ENCODE data around the gene RARRES1.

The RARRES1 gene

GRCh38 chr3:158683230-158683962, 48.9 kb downstream of the RARRES1 start:
- peak; percentile 44 for DNase-seq

DNA sequence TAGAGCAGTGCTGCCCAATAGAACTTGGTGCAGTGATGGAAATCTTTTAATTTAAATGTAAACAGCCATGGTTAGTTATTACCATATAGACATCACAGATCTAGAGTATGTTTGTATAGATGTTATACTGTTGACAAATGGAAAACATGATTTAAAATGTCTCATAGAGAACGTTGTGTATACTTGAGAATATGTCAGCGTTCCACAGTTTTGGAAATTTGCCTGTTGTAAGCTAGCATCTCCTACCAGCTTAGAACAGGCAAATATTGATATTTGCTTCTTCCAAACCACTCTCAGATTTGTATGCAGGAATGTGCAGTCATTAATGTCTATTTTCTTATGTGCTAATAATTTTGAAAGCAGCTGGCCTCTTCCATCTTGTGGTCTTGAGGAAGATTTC, 51.4 kb downstream of the RARRES1 start:
- DNase-seq, result no peak

DNA sequence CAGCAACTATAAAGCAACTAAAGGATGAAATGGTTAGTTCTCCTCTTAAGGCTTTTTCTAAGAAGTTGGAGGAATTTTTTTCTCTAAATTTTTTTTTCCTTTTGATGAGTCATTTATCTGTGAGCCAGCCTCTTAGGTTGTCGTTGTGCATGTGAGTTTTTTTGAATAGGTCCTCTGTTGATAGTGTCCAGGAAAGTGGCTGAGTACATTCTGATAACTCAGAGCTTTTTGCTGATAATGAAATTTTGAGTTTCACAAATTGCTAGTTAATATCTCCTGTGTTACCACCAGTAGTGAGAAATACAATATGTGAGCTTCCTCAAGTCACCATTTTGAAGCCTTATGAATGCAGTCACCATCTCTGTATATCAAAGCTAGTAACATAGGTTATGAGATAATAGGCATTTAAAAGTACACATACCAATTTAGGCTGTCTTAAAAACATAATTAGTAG, 52.7 kb downstream of the RARRES1 start:
- no peak for DNase-seq

GRCh38 chr3:158678687-158679086, 53.6 kb downstream of the RARRES1 start:
- DNase-seq, result no peak

DNA sequence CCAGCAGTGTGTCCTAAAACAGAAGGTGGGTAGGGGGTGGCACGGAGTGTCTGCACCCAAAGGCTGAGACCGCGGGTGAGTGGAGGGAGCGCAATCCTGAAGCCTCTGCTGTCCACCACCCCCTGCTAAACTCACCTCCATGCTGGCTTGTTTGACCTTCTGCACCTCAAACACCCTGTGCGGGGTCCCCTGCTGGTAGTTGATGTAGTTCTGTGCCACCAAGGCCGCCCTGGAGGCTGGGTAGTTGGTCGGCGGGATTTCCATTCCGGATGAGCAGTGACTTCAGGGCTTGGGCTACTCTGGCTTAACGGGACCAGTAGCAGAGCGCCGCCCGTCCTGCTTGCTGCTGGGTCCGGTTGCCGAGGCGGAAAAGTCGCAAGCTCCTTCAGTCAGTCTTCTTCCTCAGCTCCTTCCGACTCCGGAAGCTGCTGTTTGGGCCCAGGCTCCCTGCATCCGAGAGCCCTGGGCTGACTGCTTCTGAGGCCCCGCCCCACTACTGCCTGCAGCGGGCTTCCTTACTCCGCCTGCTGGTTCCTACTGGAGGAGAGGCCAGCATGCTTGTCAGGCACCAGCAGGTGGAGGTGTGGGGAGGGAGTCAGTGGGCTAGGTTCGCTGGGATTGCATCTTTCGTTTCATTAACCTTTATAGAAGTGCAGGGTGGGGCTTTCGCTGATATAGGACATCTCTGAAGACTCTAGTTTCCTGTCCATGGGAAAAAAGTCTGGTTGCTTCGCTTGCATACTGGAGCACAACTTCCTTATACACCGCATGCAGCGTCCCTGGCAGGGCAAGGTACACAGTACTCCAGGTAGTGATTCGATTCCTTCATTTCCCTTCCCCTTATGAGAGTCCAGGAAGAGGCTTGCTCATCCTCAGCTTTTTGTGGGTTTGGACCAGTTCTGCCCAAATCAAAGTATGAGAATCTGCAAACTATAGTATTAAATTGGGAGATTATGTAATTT, 59.8 kb downstream of the RARRES1 start, which contains the start of gene LXN:
LXN (minus strand) TSS at position 434 of the 962 bp plus-strand sequence; CDS start at position 264, 170 bp downstream.
- DNase-seq, result peak; percentile 91

DNA sequence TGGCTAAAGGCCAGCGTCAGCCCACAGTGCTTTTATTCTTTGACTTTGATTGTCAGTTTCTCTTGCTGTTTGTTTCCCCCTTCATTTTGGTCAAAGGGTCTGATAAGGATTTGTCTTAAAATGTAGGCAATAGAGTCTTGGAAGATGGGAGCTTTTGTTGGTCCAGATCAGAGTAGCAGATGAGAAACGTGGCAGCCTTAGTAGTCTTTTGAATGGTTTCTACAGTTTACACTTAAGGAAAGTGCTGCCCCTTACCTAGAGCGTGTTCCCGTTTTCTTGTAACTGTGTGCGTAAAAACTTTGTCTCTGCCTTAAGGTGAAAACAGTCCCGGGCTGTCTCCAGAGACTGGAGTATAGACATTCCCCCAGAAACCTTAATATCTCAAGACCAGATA, 60.4 kb downstream of the RARRES1 start:
- no peak for DNase-seq

- no peak for DNase-seq
Observed at GRCh38 chr3:158668506-158668905, 63.8 kb downstream of the RARRES1 start.

DNA sequence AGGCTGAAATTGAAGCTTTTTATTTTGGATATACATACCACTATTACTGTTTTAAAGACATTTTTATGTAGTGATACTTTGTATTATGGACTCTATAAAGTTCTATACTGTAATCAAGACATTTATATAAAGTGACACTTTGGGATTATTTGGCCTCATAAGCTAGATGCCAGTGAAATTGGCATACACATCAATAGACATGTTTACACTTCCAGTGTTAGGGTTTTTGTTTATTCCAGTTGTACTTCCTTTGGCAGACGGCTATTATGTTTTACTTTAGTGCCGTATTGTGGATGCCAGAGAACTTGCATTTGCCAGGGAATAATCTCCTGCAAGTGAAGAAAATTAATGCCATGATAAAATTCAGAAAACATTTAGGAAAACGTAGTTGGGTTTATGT, 65.8 kb downstream of the RARRES1 start:
- no peak for DNase-seq

- no peak for DNase-seq
Observed at GRCh38 chr3:158663832-158664231, 68.4 kb downstream of the RARRES1 start.

DNA sequence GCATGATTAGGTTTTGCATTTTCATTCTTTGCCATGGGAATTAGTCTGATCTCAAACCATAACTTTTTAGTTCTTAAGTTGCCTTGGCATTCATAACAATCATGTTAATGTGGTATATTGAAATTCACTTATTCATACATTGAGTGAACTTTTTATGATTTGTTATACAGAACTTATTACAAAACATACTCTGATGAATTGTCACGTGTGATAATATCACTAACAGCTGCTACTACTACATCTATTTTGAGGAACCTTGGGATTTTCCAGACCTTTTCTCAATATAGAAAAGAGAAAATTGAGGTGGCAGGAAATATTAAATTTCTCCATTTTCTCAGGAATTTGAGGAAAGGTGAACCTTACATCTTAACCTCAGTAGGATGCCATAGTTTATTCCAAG, 69.0 kb downstream of the RARRES1 start:
- no peak for DNase-seq

DNA sequence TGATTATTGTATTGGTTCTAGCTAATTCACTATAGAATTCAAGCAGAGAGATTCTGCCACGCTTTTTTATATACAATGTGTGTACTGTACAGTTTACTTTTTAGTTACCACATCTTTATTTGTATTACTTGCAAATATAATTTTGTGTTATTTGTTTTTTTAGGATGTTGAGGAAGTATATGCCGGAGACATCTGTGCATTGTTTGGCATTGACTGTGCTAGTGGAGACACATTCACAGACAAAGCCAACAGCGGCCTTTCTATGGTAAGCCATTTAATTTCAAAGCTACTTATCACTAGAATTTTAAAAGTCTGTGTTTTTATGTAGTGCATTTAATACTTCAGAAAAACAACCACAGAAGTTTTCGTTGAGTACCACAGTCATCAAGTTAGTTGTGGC, 71.5 kb downstream of the RARRES1 start:
- DNase-seq, result no peak

DNA sequence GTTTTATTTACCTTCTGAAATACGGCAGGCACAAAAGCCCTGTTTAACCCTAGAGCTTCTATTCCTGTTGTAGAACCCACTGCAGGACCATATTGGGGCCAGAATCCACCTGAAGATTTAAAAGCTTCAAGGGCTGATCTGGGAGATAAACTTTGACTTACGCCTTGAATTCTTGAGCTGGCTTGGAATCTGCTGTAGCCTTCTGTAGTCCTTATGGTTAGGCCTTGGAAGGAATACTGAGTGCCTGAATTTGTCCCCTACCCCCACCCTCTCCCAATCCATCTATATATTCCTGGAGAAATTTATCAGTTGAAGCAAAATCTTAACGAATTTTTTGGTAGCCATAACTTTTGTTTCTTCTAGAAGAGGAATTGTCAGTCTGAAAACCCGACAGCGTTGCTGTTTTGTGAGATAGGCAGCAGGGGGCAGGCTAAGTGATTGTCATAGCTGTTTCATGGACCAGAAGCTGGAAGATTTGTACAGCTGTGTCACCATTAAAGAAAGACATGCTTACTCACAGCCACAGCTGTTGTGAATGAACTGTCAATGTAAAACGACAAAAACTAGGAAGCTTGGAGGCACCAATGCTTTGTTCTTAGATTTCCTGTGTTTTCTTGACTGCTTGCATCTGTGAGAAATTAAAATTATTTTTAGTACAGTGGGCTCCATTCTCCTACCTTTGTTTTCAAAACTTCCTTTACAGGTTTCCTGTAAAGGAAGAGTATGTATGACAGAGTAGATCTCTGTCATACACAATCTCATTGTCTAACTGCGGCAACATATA, 72.6 kb downstream of the RARRES1 start:
- peak; percentile 72 for DNase-seq

DNA sequence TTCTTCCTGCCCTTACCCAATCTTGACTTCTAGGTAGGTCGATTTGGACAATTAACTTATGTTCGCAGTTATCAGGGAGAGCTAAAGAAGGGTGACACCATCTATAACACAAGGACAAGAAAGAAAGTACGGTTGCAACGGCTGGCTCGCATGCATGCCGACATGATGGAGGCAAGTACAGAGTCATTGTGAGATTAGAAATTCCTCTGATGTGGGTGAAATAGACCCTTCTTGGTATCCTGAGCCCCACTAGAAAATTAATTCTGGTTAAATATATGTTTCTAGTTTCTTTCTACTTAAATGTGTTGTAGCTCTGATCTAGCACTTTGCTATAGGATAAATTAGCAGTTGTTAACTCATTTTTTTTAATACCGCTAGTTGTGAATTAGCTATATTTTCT, 73.4 kb downstream of the RARRES1 start:
- peak; percentile 47 for DNase-seq

DNA sequence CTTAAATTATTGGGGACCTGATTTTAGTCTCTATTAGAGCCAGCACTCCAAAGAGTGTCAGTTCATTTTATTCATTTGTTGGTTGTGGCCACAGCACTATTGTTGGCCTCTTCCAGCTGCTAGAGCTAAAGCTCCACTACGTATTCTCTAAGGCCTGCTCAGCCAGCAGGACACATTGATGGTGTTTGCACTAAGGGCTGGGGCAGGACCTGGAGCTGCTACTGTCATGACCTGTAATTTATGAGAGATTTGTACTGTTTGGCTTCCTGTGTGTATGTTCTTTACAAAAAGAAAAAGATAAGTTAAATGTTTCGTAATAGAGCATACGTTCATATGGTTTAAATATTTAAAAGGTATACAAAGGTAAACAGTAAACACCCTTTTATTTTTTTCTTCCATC, 79.8 kb downstream of the RARRES1 start:
- DNase-seq, result no peak

DNA sequence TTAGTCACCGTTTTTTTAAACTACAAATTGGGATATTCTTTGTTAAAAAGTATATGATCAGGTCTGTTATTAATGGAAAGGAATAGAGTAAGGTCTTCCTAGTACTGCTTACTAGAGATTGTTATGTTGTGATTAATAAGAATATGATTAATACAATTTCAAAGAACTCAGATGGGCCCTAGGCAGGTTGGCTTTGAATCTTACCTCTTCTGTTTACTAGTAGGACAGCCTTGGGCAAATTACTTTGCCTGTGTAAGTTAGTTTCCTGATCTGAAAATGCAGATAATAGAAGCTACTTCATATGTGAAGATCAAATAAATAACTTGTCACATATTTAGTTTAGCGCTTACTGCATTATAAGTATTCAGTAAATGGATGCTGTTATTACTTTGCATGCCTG, 81.1 kb downstream of the RARRES1 start:
- no peak for DNase-seq

DNA sequence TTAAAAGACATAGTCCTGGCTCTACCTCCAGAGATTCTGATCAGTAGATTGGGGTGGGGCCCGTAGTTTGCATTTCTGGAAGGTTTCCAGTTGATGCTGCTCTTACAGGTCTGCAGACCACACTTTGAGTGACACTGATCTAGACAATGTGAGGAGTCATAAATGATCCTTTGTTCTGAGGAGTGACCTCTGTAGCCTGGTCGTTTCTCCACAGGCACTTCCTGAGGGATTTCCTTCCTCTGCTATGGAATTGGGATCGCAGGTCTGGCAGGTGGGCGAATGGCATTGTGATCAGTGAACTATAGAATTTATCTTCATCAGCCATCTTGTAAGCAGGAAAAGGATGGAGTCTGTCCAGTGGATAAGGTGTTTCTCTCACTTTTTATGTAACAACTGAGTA, 82.5 kb downstream of the RARRES1 start:
- no peak for DNase-seq

Measured in activated CD4-positive, alpha-beta T cell treated with anti-CD3 and anti-CD28 coated beads, Interleukin-10, Interleukin-2, amounts not matched to agents 100 ng/mL and 50 ng/mL, durations not matched to agents 16 hours and 8 hours (primary cell).